ENCODE measurements around the gene SEMA5A. TPM values are rescaled to one million over a fixed set of nuclear protein-coding genes. Genes with fewer than 3 reads are reported as not detected.

SEMA5A gene
- total RNA-seq, 1 donor from 2014 or later, result 1.6 TPM

GRCh38 chr5:9340085-9340484, 205.8 kb downstream of the SEMA5A start:
- FAIRE-seq, result no peak

GRCh38 chr5:9339206-9339818, 206.6 kb downstream of the SEMA5A start:
- no peak overlapping the region for H3K4me3 ChIP-seq (ENCODE audit: low read depth, low read length)
- DNase-seq (ENCODE audit: low read depth) (no peak), FAIRE-seq (no peak)
- TF ChIP-seq CTCF (IDR thresholded peaks at IDR 0.05; ENCODE audit: insufficient read depth, low read length, severe bottlenecking), result peak; percentile 63
- no peaks in the 10 kb centered on the region for H3K27me3 ChIP-seq (ENCODE audit: control insufficient read depth, insufficient read depth, low read length)
- H3K36me3 ChIP-seq (ENCODE audit: control insufficient read depth, insufficient read depth, low read length), result no peaks in the 10 kb centered on the region

More at GRCh38 chr5:9340085-9340484, 205.8 kb downstream of the SEMA5A start:
- Histone ChIP-seq H3K36me3 (ENCODE audit: control insufficient read depth, insufficient read depth, low read length) (no peaks in the 10 kb centered on the region), H3K27me3 (ENCODE audit: control insufficient read depth, insufficient read depth, low read length) (no peaks in the 10 kb centered on the region), H3K4me3 (ENCODE audit: low read depth, low read length) (no peak overlapping the region)
- TF ChIP-seq CTCF (IDR thresholded peaks at IDR 0.05; ENCODE audit: insufficient read depth, low read length, severe bottlenecking), result no peak
- DNase-seq (ENCODE audit: low read depth), result no peak

GRCh38 chr5:9338796-9339195, 207.1 kb downstream of the SEMA5A start:
- DNase-seq (ENCODE audit: low read depth) (no peak), FAIRE-seq (no peak)
- no peak for TF ChIP-seq CTCF (IDR thresholded peaks at IDR 0.05; ENCODE audit: insufficient read depth, low read length, severe bottlenecking)
- Histone ChIP-seq H3K36me3 (ENCODE audit: control insufficient read depth, insufficient read depth, low read length) (no peaks in the 10 kb centered on the region), H3K4me3 (ENCODE audit: low read depth, low read length) (no peak overlapping the region), H3K27me3 (ENCODE audit: control insufficient read depth, insufficient read depth, low read length) (no peaks in the 10 kb centered on the region)

- Histone ChIP-seq H3K36me3 (ENCODE audit: control insufficient read depth, insufficient read depth, low read length) (no peaks in the 10 kb centered on the region), H3K27me3 (ENCODE audit: control insufficient read depth, insufficient read depth, low read length) (no peaks in the 10 kb centered on the region), H3K4me3 (ENCODE audit: low read depth, low read length) (no peak overlapping the region)
- peak; percentile 78 for DNase-seq (ENCODE audit: low read depth)
- FAIRE-seq, result no peak
- TF ChIP-seq CTCF (IDR thresholded peaks at IDR 0.05; ENCODE audit: insufficient read depth, low read length, severe bottlenecking), result no peak
Measured at GRCh38 chr5:9337928-9338595, 207.8 kb downstream of the SEMA5A start.

- Histone ChIP-seq H3K36me3 (ENCODE audit: control insufficient read depth, insufficient read depth, low read length) (no peaks in the 10 kb centered on the region), H3K4me3 (ENCODE audit: low read depth, low read length) (no peak overlapping the region), H3K27me3 (ENCODE audit: control insufficient read depth, insufficient read depth, low read length) (no peaks in the 10 kb centered on the region)
- DNase-seq (ENCODE audit: low read depth), result peak; percentile 33
- no peak for TF ChIP-seq CTCF (IDR thresholded peaks at IDR 0.05; ENCODE audit: insufficient read depth, low read length, severe bottlenecking)
- FAIRE-seq, result no peak
Measured at GRCh38 chr5:9335754-9336495, 209.9 kb downstream of the SEMA5A start.

Measured in bronchial epithelial cell (primary cell).